ENCODE data around the gene HSP90B1.

HSP90B1 gene

GRCh38 chr12:103964805-103965204, 34.6 kb downstream of the HSP90B1 start:
- H3K4me1 ChIP-seq (ENCODE audit: insufficient read depth, insufficient read length) = peaks cover 2% of the 10 kb centered on the region
- TF ChIP-seq YY1 (IDR thresholded peaks at IDR 0.05; ENCODE audit: insufficient read depth, insufficient read length) (no peak), SUZ12 (IDR thresholded peaks at IDR 0.05; ENCODE audit: extremely low read depth, insufficient read depth, insufficient read length) (no peak), ZNF274 (IDR thresholded peaks at IDR 0.05; ENCODE audit: low read depth, low read length) (no peak)
- H3K36me3 ChIP-seq (ENCODE audit: insufficient read depth, insufficient read length, low read length) = peaks cover 53% of the 10 kb centered on the region
- no peaks in the 10 kb centered on the region for H3K9me3 ChIP-seq (ENCODE audit: insufficient read depth, low read length)
- no peak for DNase-seq (ENCODE audit: low read depth, low spot score)
- H3K4me3 ChIP-seq (ENCODE audit: insufficient read length, low read depth) = peak overlapping the region; percentile 90
- H3K27me3 ChIP-seq (ENCODE audit: insufficient read depth, insufficient read length) = no peaks in the 10 kb centered on the region
- peak overlapping the region; percentile 93 for H3K9ac ChIP-seq (ENCODE audit: insufficient read length, low read depth)

- no peaks in the 10 kb centered on the region for H3K27me3 ChIP-seq (ENCODE audit: insufficient read depth, insufficient read length)
- peak overlapping the region; percentile 90 for H3K4me3 ChIP-seq (ENCODE audit: insufficient read length, low read depth)
- peaks cover 2% of the 10 kb centered on the region for H3K4me1 ChIP-seq (ENCODE audit: insufficient read depth, insufficient read length)
- H3K36me3 ChIP-seq (ENCODE audit: insufficient read depth, insufficient read length, low read length) = peaks cover 57% of the 10 kb centered on the region
- no peak for DNase-seq (ENCODE audit: low read depth, low spot score)
- H3K9me3 ChIP-seq (ENCODE audit: insufficient read depth, low read length) = no peaks in the 10 kb centered on the region
- peak overlapping the region; percentile 93 for H3K9ac ChIP-seq (ENCODE audit: insufficient read length, low read depth)
- TF ChIP-seq YY1 (IDR thresholded peaks at IDR 0.05; ENCODE audit: insufficient read depth, insufficient read length) (no peak), SUZ12 (IDR thresholded peaks at IDR 0.05; ENCODE audit: extremely low read depth, insufficient read depth, insufficient read length) (no peak), ZNF274 (IDR thresholded peaks at IDR 0.05; ENCODE audit: low read depth, low read length) (no peak)
Observed at GRCh38 chr12:103965255-103965589, 35.0 kb downstream of the HSP90B1 start.

- Histone ChIP-seq H3K9ac (ENCODE audit: insufficient read length, low read depth) (peak within 1 kb of the TSS; percentile 93), H3K4me1 (ENCODE audit: insufficient read depth, insufficient read length) (peaks cover 2% of the 10 kb centered on the region), H3K27me3 (ENCODE audit: insufficient read depth, insufficient read length) (no peaks in the 10 kb centered on the region), H3K9me3 (ENCODE audit: insufficient read depth, low read length) (no peaks in the 10 kb centered on the region), H3K4me3 (ENCODE audit: insufficient read length, low read depth) (peak within 1 kb of the TSS; percentile 90), H3K36me3 (ENCODE audit: insufficient read depth, insufficient read length, low read length) (peaks cover 64% of the 10 kb centered on the region)
- DNase-seq (ENCODE audit: low read depth, low spot score) = peak; percentile 98
- no peak for TF ChIP-seq YY1 (IDR thresholded peaks at IDR 0.05; ENCODE audit: insufficient read depth, insufficient read length)
- no peak for TF ChIP-seq SUZ12 (IDR thresholded peaks at IDR 0.05; ENCODE audit: extremely low read depth, insufficient read depth, insufficient read length)
- TF ChIP-seq ZNF274 (IDR thresholded peaks at IDR 0.05; ENCODE audit: low read depth, low read length) = no peak
Observed at GRCh38 chr12:103965590-103966504, 35.6 kb downstream of the HSP90B1 start, which contains the start of gene TDG. TDG (plus strand) TSS chr12:103965872; CDS start chr12:103966038, 166 bp downstream.

- peaks cover 72% of the 10 kb centered on the region for H3K36me3 ChIP-seq (ENCODE audit: insufficient read depth, insufficient read length, low read length)
- H3K9me3 ChIP-seq (ENCODE audit: insufficient read depth, low read length) = no peaks in the 10 kb centered on the region
- peak overlapping the region; percentile 90 for H3K4me3 ChIP-seq (ENCODE audit: insufficient read length, low read depth)
- no peaks in the 10 kb centered on the region for H3K27me3 ChIP-seq (ENCODE audit: insufficient read depth, insufficient read length)
- DNase-seq (ENCODE audit: low read depth, low spot score) = no peak
- TF ChIP-seq SUZ12 (IDR thresholded peaks at IDR 0.05; ENCODE audit: extremely low read depth, insufficient read depth, insufficient read length) = no peak
- TF ChIP-seq YY1 (IDR thresholded peaks at IDR 0.05; ENCODE audit: insufficient read depth, insufficient read length) = no peak
- H3K4me1 ChIP-seq (ENCODE audit: insufficient read depth, insufficient read length) = peaks cover 2% of the 10 kb centered on the region
- H3K9ac ChIP-seq (ENCODE audit: insufficient read length, low read depth) = peak overlapping the region; percentile 93
Observed at GRCh38 chr12:103966736-103967135, 36.5 kb downstream of the HSP90B1 start.

GRCh38 chr12:103969391-103969790, 39.2 kb downstream of the HSP90B1 start:
- Histone ChIP-seq H3K4me3 (ENCODE audit: insufficient read length, low read depth) (no peak overlapping the region), H3K9ac (ENCODE audit: insufficient read length, low read depth) (no peak overlapping the region)

GRCh38 chr12:103973909-103974308, 43.7 kb downstream of the HSP90B1 start:
- Histone ChIP-seq H3K27me3 (ENCODE audit: insufficient read depth, insufficient read length) (no peaks in the 10 kb centered on the region), H3K4me3 (ENCODE audit: insufficient read length, low read depth) (no peak overlapping the region), H3K9me3 (ENCODE audit: insufficient read depth, low read length) (no peaks in the 10 kb centered on the region), H3K4me1 (ENCODE audit: insufficient read depth, insufficient read length) (peaks cover 2% of the 10 kb centered on the region), H3K36me3 (ENCODE audit: insufficient read depth, insufficient read length, low read length) (peaks cover 88% of the 10 kb centered on the region), H3K9ac (ENCODE audit: insufficient read length, low read depth) (no peak overlapping the region)
- no peak for DNase-seq (ENCODE audit: low read depth, low spot score)
- TF ChIP-seq ZNF274 (IDR thresholded peaks at IDR 0.05; ENCODE audit: low read depth, low read length) = no peak
- TF ChIP-seq YY1 (IDR thresholded peaks at IDR 0.05; ENCODE audit: insufficient read depth, insufficient read length) = no peak
- TF ChIP-seq SUZ12 (IDR thresholded peaks at IDR 0.05; ENCODE audit: extremely low read depth, insufficient read depth, insufficient read length) = no peak

More at GRCh38 chr12:103969391-103969790, 39.2 kb downstream of the HSP90B1 start:
- peaks cover 2% of the 10 kb centered on the region for H3K4me1 ChIP-seq (ENCODE audit: insufficient read depth, insufficient read length)
- peaks cover 74% of the 10 kb centered on the region for H3K36me3 ChIP-seq (ENCODE audit: insufficient read depth, insufficient read length, low read length)
- H3K9me3 ChIP-seq (ENCODE audit: insufficient read depth, low read length) = no peaks in the 10 kb centered on the region
- DNase-seq (ENCODE audit: low read depth, low spot score) = no peak
- no peaks in the 10 kb centered on the region for H3K27me3 ChIP-seq (ENCODE audit: insufficient read depth, insufficient read length)
- no peak for TF ChIP-seq YY1 (IDR thresholded peaks at IDR 0.05; ENCODE audit: insufficient read depth, insufficient read length)
- no peak for TF ChIP-seq SUZ12 (IDR thresholded peaks at IDR 0.05; ENCODE audit: extremely low read depth, insufficient read depth, insufficient read length)
- TF ChIP-seq ZNF274 (IDR thresholded peaks at IDR 0.05; ENCODE audit: low read depth, low read length) = no peak

- Histone ChIP-seq H3K4me3 (ENCODE audit: insufficient read length, low read depth) (no peak overlapping the region), H3K27me3 (ENCODE audit: insufficient read depth, insufficient read length) (no peaks in the 10 kb centered on the region), H3K4me1 (ENCODE audit: insufficient read depth, insufficient read length) (no peaks in the 10 kb centered on the region), H3K9ac (ENCODE audit: insufficient read length, low read depth) (no peak overlapping the region), H3K9me3 (ENCODE audit: insufficient read depth, low read length) (no peaks in the 10 kb centered on the region), H3K36me3 (ENCODE audit: insufficient read depth, insufficient read length, low read length) (peaks cover 86% of the 10 kb centered on the region)
- no peak for DNase-seq (ENCODE audit: low read depth, low spot score)
- TF ChIP-seq SUZ12 (IDR thresholded peaks at IDR 0.05; ENCODE audit: extremely low read depth, insufficient read depth, insufficient read length) (no peak), YY1 (IDR thresholded peaks at IDR 0.05; ENCODE audit: insufficient read depth, insufficient read length) (no peak), ZNF274 (IDR thresholded peaks at IDR 0.05; ENCODE audit: low read depth, low read length) (no peak)
Observed at GRCh38 chr12:103975368-103975767, 45.2 kb downstream of the HSP90B1 start.
